ENCODE results near the gene FOXO3.

GRCh38 chr6:108596956-108597355 lies 36.2 kb downstream of the FOXO3 start:
- TF ChIP-seq POLR2AphosphoS5 (IDR thresholded peaks at IDR 0.05; ENCODE audit: borderline replicate concordance, low read depth, low read length) (no peak), EZH2 (IDR thresholded peaks at IDR 0.05) (no peak)
